HG03342 (cell line): Measurements from ENCODE around the gene ZNF217.
"Not testable (repeated sequence)": the region's sequence is repeated elsewhere in the genome, so short reads cannot be mapped to it uniquely, and the experiment has no call there.

Experiments used
- ATAC-seq: cut with Tn5 transposase; IDR thresholded peaks from one replicate; pipeline ENCODE4 v1.9.1; 2021; ENCODE audit warnings: mild to moderate bottlenecking, moderate library complexity; ENCODE audit not compliant: unreplicated experiment

The ZNF217 gene

DNA sequence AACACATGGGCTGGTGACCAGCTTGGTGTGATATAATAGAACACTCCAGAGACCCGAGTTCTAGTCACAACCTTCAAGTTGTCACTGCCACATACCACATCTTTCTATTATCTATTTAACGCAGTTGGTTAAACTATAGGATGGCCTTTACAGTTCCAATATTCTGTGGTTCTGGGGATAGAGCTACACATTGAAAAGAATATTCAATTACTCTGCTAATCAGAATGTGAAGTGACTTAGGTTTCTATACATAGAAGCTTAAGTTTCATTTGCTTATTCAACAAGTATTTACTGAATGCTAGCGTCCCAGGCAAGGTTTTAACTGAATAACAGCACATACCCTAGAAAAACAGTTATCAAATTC, 9.1 kb downstream of the ZNF217 start:
- ATAC-seq = not testable (repeated sequence)

DNA sequence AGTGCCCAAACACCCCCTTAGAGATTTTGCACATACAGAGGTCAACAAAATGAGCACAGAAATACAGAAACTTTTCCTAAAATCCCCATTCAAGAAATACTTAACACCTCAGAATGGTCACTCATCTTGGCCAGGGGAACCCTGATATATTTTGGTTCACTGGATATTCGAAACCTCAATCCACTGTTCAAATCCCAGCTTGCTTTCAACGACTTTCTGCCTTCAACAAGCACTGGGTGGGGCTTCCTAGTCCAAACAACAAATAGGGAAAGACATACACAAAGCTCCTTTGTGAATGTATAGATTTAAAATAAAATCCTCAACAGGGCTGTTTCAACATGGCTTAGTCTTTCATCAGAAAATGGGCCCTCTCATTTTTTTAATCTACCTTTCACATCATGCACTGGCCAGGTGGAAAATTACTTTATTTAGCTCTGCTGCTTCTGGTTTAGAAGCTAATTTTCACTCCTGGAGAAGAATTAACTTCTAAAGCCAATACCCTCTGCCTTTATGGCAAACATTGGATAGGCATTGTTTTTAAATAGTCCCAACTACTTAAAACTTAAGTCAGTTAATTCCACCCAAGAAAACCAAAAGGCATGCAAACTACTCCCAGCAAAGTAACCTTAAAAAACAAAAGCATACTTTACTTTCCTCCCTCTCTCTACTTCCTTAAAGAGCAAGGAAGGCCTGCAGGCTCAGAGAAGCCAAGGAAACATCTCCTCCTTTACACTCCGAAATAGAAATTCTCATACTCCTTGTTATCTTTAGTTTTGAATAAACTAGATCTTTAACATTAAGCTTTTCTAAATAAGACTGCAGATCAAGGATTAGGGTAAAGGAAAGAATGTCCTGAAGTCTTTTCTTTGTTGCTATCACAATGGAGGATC, 9.7 kb downstream of the ZNF217 start:
- ATAC-seq = not testable (repeated sequence)

DNA sequence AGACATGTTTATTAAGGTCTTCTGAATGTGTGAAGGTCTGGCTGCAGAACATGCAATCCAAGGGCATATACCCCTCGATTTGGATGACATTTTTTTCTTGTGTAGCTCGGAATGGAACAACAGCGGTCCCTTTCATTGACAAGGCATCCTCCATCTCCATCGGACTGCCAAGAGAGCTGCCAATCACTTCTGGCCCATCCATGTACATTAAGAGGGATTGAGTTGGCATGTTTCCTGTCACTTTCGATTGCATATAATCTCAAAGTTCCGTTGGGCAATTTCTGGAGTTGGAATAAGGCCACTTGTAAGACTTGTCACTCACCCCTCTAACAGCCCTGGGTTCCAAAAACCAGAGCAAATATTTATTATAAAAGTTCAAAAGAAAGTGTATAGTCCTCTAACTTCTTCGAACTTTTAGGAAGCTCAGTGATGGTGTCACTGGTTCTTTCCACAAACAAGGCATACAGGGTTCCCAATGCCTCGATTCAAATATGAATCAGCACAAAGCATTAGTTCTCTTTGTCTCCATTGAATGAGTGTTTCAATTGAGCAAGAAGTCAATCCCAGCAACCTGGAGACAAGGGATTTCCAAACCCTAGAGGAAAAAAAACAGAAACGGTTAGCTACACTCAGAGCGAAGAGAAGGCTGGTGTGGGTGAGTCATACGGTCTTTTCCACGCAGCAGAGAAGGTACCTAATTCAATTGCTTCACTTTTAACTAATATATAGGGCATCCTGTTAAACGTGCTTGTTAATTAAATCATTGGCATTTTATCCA, 10.9 kb downstream of the ZNF217 start:
- ATAC-seq = no peak

DNA sequence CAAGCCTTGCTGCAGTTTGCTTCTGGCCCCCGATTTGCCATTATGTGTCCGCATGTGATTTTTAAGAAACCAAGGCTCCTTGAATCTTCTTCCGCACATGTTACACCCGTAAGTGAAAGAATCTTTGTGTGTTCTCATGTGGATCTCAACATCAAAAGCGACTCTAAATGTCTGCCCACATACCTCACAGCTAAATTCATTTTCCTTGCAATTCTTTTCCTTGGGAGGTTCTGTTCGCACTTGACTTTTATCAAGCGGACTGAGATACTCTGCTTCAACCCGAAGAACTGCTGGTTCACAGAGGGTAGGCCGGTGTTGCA, 11.4 kb downstream of the ZNF217 start:
- no peak for ATAC-seq

DNA sequence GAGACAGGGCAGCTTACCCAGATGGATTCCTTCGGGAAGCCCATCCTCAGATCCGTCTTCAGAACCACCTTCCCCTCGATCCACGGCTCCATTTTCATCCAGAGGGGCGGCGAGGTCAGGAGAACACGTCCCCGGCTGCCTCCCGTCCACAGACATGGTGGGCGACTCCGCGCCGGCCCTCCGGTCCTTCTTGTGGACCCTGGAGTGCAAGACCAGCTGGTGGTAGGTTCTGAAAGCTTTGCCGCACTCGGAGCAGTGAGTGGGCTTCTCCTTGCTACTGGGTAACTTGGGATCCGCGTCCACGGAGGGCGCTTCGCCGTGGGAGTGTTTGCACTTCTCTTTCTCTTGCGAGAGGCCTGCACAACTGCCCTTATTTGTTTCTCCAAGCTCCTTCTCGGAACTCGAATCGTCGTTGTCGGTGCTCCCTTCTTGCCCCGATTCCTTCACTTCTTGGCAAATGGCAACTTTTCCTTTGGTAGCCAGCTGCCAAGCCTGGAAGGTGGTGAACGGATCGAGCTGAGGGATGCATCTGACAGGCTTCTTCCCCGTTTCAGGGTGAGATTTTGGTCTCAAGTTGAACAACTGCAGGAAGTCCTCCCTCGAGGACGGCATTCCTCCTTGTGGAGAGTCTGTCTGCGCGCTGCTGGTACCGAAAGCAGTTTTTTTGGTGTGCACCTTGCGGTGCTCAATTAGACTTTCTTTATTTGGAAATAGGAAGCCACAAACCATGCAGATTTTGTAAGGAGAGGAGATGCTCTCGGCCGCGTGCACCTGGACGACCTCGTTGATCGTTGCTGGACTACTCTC, 12.0 kb downstream of the ZNF217 start:
- no peak for ATAC-seq

DNA sequence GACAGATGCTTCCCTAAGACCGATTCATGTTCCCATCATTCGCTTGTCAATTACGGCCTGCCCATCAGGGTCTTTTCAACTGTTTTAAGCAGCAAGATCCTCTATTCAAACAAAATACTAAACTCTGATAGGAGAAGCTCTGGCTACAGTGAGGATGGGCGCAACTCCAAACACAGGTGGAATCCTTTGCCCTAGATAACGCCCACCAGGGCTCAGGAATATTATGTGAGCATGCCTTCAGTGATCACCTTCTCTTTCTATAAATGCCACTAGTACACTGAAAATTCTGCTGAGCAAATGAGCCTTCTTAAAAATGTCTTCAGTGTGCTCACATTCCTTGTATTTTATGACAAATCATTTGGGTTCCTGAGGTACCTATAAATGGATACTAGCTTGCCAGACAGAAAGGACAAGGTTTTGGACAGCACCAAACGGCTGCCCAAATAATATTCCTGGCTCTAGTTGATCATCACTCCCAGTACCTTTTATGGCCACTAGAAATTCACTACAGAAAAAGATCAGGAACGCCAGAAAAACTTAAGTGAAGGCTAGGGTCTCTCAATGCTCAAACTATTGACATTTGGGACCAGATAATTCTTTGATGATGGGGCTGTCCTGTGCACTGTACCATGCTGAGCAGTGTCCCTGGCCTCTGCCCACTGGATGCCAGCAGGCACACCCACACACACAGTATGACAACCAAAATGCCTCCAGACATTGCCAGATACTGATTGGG, 13.1 kb downstream of the ZNF217 start:
- ATAC-seq = no peak

DNA sequence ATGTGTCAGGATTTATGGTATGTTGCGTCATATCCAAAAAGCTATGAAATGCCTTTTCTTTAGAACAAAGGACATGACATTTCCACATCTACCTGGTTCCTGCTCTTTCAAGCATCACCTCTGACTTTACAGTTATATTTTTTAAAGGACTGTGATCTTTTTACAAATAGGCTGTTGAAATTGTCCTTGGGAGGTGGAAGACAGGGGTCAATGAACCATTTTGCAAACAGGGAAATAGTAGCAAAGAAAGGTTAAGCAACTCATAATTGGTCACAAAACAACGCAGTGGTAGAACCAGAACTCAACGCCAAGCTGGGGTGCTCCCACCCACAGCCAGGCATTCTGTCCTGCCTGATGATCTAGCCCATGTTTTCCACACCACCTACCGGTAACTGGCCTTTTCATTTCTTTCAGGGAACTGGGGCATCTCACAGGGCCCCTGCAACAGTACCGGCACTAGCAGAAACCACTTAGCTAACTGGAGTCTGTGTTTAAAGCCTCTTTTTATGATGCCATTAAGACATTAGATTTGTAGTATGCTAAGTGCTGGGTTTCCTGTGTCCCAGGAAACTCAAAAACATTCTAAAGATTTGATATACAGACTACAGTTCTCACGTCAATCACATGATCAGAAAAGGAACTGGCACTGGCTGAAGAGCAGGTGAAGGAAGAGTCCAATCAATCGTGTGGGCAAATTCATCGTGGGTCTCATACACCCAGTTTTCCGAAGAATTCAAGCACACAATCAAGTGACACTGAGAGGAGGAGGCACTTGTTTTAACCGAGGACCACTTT, 13.9 kb downstream of the ZNF217 start:
- no peak for ATAC-seq

DNA sequence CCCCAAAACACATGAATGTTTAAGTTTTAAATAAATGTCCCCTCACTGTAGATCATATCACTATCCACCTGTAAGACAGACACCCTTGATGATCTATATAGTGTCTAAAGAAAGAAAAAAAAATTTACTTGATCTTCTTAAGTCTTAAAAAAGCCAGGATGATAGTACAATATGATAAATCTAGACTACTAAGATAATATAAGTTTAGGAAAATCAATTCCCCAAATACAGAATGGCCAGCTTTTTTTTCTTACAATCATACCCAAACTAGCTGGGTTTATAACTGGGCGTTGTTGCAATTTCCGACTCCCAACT, 14.4 kb downstream of the ZNF217 start:
- ATAC-seq = no peak

DNA sequence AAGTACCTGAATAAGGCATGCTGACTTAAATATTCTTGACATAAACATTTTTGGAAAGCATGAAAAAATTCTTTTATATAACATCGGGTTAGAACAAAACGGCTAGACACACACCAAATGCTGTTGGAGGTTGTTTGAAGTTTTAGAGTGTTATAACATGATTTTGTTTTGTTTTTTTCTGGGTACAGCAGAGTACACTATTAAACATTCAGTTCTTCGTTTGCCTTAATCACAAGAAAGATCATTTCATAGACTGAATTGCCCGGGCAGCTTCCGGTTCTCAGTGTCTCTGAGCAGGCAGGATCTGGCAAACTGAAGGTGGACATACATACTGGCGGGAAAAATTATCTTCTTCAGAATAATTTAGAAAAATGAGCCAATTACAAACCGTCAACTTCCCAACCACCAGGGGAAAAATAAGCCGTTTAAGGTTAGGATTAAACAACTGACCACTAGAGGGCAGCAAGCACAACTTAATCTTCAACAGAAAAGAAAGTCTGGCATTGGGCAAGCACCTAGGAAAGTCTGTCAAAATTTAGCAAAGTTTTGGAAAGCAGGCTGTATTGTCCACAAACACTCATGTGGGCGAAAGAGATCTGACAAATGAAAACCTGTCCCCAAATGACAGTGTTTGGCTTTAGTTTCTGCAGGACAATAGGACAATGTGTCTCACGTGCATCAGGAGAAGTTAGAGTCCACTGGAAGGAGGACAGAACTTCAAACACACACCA, 15.0 kb downstream of the ZNF217 start:
- peak; percentile 49 for ATAC-seq

DNA sequence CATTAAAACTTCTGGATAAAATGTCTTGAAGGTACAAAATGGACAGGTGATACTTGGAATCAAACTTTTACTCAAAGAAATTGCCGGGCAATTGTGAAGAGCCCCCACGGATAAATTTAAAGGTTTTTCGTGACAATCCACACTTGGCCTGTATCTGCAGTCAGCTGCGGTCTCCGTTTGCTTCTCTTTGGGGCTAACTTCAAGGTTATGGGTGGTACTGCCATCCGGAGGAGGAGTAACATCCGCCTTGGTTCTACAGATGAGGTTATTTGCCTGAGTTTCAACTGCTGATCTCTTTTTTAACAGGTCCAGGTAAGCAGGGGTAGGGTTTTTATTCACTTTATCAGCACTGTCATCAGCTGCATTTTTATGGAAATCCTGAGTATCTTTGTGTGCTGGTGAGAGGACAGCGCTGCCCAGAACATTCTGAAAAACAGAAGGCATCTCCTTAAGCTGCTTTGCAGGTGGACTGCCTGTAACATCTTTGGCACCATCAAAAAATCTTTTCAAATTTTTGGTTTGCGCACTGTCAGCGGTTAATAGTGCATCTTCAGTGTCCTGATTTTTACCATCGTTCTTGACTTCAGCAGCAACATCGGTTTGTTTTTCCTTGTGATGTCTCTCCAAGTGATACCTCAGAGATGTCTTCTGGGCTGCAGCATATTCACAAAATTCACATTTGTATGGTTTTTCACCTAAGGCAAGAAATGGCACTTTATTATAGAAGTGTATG, 16.9 kb downstream of the ZNF217 start:
- ATAC-seq = no peak

DNA sequence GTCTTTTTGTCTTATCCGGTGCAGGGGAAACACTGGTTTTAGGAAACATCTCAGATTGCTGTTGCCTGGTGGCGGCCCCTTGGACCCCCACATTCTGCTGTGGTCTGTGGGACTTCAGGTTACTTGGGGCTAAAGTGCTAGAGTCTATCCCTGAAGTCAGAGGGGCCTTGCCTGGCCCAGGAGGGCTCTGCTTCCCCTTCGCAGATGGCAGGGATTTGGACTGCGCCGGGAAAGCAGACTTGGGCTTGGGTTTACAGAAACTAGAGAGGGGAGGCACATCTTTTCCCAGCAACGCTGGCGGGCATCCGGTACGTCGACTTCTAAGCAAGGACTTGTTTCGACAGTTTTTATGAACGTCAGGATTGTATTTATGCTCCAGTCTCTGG, 17.5 kb downstream of the ZNF217 start:
- ATAC-seq = no peak

DNA sequence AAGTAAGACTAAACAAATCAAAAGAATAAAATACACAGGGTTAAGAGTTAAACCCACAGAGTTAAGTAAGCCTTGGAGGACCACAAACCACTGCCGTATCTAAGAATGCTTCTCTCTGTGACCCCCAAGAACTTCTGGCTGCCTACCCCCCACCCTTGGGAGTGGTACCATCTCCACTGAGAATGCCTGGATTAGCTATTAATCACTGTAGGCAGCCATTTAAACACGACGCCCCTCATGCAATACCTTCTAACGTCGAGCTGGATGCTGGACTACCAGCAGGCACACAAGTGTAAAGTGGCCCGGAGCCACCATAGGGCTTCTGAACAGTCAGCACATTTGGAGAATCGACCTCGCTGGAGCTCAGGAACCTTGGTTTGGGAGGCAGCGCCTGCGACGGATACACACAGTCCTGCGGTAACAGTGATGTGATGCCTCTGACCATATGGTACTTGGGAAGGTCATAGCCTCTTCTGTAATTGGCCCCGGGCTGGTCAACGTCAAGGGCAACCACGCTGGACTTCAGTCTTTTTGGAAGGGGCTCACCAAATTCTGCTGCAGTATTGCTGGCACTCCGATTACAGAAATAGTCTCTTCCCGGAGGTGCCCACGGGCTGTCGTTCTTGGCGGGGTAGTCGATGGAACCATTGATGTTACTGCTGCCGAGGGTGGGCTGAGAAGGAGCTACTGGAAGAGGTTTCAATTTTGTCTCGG, 18.0 kb downstream of the ZNF217 start:
- ATAC-seq = no peak

DNA sequence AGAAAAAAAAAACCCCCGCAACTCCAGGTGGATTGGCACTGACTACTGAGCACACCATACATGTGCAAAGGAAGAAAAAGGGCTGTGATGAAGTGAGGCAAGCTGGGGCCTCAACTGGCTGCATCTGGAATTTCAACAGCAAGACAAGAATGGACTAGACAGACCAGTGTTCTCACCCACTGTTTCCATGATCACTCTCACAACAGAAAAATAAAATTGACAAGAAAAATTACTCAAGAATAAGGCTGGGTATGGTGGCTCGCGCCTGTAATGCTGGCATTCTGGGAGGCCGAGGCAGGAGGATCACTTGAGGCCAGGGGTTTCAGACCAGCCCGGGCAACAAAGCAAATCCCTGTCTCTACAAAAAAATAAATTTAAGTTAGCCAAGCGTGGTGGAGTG, 18.8 kb downstream of the ZNF217 start:
- ATAC-seq = no peak

DNA sequence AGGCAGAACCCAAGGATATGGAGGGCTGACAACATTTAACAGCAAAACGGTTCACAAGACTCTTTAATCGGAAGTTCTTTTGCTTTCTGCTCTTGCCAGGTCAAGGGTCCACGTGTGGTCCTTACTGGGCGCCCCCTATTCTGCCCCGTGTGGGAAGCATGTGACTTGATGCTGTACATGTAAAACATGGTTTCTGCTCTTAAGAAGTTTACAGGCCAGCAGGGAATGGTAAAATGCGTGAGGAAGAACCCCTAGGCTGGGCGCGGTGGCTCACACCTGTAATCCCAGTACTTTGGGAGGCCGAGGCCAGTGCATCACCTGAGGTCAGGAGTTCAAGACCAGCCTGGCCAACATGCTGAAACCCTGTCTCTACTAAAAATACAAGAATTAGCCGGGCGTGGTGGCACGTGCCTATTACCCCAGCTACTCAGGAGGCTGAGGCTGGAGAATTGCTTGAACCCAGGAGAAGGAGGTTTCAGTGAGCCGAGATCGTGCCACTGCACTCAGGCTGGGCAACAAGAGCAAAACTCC, 19.3 kb downstream of the ZNF217 start:
- no peak for ATAC-seq

DNA sequence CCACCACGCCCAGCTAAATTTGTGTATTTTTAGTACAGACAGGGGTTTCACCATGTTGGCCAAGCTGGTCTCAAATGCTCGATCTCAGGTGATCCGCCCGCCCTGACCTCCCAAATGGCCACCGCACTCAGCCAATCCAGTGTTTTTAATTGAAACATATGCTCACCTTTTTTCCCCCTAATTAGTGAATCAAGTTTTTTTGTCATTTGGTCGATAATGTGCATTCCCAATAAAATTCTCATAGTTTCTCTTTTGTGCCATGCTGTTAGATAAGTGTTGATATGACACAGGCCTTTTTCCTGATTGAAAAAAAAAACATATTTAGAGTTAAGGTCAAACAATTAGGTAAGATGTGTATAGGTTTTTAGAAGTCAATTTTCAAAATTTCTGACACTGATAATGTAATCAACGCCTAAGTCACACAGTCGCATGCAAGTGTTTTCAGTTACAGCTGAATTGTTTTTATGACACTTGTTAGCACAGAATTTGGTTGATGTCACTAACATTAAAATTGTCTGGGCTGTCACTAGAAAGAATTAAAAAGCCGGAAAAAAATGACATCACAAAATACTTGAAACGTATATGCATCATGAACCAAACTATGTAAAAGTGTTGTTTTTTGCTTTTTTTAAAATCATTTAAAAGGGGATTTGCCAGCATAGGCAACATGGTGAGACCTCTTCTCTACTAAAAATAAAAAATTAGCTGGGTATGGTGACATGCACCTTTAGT, 21.9 kb downstream of the ZNF217 start:
- no peak for ATAC-seq

DNA sequence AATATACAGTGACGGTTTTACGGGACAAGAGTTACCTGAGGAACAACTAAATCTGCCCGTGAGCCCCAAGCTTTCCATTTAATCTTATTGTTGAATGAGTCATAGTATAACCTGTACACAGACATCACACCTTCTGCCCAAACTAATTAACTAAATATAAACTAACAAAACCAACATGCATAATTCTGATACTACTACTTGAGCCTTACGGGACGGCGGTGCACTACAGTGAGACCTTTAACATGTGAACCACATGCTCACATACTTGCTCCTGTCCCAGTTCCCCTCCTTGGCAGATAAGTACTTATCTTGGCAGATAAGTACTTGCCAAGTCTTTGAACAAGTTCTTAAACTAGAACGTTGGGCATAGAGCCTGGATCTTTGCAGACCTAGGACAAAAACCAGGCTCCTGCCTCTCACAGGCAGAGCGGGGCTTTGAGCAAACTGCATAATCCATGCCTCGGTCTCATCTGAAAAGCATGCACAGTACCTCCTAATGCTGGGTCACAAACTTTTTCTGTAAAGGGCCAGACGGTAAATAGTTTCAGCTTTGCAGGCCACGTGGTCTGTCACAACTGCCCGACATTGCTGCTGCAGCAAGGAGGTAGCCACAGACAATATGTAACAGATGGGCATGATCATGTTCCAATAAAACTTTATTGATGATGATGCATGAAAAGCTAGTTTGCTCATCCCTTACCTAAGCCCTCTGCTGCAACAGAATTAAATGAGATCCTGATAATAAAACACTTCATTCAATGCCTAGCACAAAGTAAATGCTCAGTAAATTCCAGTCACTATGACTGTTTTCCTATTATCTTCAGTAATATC, 23.0 kb downstream of the ZNF217 start:
- no peak for ATAC-seq
